ENCODE measurements around the gene ACTR8.

DNA sequence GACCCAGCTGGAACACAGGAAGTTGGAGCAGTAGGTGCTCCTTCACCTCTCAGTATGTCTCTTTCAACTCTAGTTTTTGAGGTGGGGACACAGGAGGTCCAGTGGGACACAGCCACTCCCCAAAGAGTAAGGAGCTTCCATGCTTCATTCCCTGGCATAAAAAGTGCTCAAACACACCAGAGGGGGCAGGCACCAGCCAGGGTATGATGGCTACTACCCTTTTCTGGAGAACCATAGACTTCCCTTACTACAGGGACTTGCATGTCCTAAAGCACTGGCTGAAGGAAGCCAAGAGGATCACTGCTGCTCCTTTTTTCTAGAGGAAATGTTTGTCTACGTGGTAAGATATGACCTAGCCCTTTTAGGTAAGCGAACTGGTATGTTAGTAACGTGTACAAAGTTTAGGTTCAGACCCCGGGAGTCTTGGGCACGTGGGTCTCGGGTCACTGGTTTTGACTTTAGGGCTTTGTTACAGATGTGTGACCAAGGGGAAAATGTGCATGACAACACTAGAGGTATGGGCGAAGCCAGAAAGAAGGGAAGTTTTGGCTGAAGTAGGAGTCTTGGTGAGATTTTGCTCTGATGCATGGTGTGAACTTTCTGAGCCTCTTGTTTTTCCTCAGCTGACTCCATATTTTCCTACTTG lies 23.7 kb downstream of the ACTR8 start:
- TF ChIP-seq, protein P1, sequence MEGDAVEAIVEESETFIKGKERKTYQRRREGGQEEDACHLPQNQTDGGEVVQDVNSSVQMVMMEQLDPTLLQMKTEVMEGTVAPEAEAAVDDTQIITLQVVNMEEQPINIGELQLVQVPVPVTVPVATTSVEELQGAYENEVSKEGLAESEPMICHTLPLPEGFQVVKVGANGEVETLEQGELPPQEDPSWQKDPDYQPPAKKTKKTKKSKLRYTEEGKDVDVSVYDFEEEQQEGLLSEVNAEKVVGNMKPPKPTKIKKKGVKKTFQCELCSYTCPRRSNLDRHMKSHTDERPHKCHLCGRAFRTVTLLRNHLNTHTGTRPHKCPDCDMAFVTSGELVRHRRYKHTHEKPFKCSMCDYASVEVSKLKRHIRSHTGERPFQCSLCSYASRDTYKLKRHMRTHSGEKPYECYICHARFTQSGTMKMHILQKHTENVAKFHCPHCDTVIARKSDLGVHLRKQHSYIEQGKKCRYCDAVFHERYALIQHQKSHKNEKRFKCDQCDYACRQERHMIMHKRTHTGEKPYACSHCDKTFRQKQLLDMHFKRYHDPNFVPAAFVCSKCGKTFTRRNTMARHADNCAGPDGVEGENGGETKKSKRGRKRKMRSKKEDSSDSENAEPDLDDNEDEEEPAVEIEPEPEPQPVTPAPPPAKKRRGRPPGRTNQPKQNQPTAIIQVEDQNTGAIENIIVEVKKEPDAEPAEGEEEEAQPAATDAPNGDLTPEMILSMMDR (IDR thresholded peaks at IDR 0.05) = no peak
- TF ChIP-seq POLR2AphosphoS5 (IDR thresholded peaks at IDR 0.05) (no peak), EP300 (IDR thresholded peaks at IDR 0.05) (no peak)

Data from upper lobe of left lung (tissue), 4 donors.